ENCODE measurements around the gene GALK2. TPM values are rescaled to one million over a fixed set of nuclear protein-coding genes. Genes with fewer than 3 reads are reported as not detected.

GALK2 gene
- total and polyA plus RNA-seq, 2 experiments from 2014 or later: 25.3 to 31.4 TPM

- no peaks in the 10 kb centered on the region for H4K20me1 ChIP-seq (ENCODE audit: insufficient read depth, poor library complexity, severe bottlenecking)
- H3K27ac ChIP-seq: no peak overlapping the region
- no peaks in the 10 kb centered on the region for H3K36me3 ChIP-seq (replicated peaks; ENCODE audit: insufficient read depth, low read depth)
- TF ChIP-seq EZH2 (IDR thresholded peaks at IDR 0.05; ENCODE audit: borderline replicate concordance) (no peak), CTCF (IDR thresholded peaks at IDR 0.05; ENCODE audit: poor library complexity) (no peak), EZH2phosphoT487 (IDR thresholded peaks at IDR 0.05; ENCODE audit: low read depth, severe bottlenecking, unreplicated experiment) (no peak)
- no peak overlapping the region for H3K4me2 ChIP-seq
- no peaks in the 10 kb centered on the region for H3K9me3 ChIP-seq (ENCODE audit: low read depth)
- H3K4me3 ChIP-seq: no peak overlapping the region
- no peaks in the 10 kb centered on the region for H3K27me3 ChIP-seq
- no peaks in the 10 kb centered on the region for H3K4me1 ChIP-seq (ENCODE audit: insufficient read depth)
- DNase-seq (ENCODE audit: low spot score): no peak
- no peaks in the 10 kb centered on the region for H3K79me2 ChIP-seq
- WGBS (ENCODE audit: low lambda C conversion rate, missing lambda C conversion rate): 76% methylated on average over 4 of the region's 4 CpGs
- no peak overlapping the region for H2AFZ ChIP-seq
- H3K9me2 ChIP-seq (replicated peaks; ENCODE audit: insufficient read depth): no peaks in the 10 kb centered on the region
Measured at GRCh38 chr15:49286649-49287404, 116.8 kb downstream of the GALK2 start.

- no peak for TF ChIP-seq EZH2phosphoT487 (IDR thresholded peaks at IDR 0.05; ENCODE audit: low read depth, severe bottlenecking, unreplicated experiment)
- no peak for TF ChIP-seq EZH2 (IDR thresholded peaks at IDR 0.05; ENCODE audit: borderline replicate concordance)
- TF ChIP-seq CTCF (IDR thresholded peaks at IDR 0.05; ENCODE audit: poor library complexity): no peak
- H3K27me3 ChIP-seq: no peaks in the 10 kb centered on the region
- H3K4me3 ChIP-seq: no peak overlapping the region
- H3K27ac ChIP-seq: no peak overlapping the region
- no peaks in the 10 kb centered on the region for H3K9me3 ChIP-seq (ENCODE audit: low read depth)
- H3K9me2 ChIP-seq (replicated peaks; ENCODE audit: insufficient read depth): no peaks in the 10 kb centered on the region
- no peaks in the 10 kb centered on the region for H4K20me1 ChIP-seq (ENCODE audit: insufficient read depth, poor library complexity, severe bottlenecking)
- no peaks in the 10 kb centered on the region for H3K36me3 ChIP-seq (replicated peaks; ENCODE audit: insufficient read depth, low read depth)
- no peak overlapping the region for H3K4me2 ChIP-seq
- no peaks in the 10 kb centered on the region for H3K4me1 ChIP-seq (ENCODE audit: insufficient read depth)
- H3K79me2 ChIP-seq: no peaks in the 10 kb centered on the region
- H2AFZ ChIP-seq: no peak overlapping the region
- no peak for DNase-seq (ENCODE audit: low spot score)
Measured at GRCh38 chr15:49287481-49287880, 117.4 kb downstream of the GALK2 start.

GRCh38 chr15:49288391-49288790, 118.3 kb downstream of the GALK2 start:
- H3K4me2 ChIP-seq: no peak overlapping the region
- no peaks in the 10 kb centered on the region for H3K79me2 ChIP-seq
- DNase-seq (ENCODE audit: low spot score): no peak
- H3K27me3 ChIP-seq: no peaks in the 10 kb centered on the region
- no peak overlapping the region for H3K4me3 ChIP-seq
- H3K4me1 ChIP-seq (ENCODE audit: insufficient read depth): no peaks in the 10 kb centered on the region
- H4K20me1 ChIP-seq (ENCODE audit: insufficient read depth, poor library complexity, severe bottlenecking): no peaks in the 10 kb centered on the region
- H2AFZ ChIP-seq: no peak overlapping the region
- no peak overlapping the region for H3K27ac ChIP-seq
- no peaks in the 10 kb centered on the region for H3K9me3 ChIP-seq (ENCODE audit: low read depth)
- no peaks in the 10 kb centered on the region for H3K36me3 ChIP-seq (replicated peaks; ENCODE audit: insufficient read depth, low read depth)
- no peaks in the 10 kb centered on the region for H3K9me2 ChIP-seq (replicated peaks; ENCODE audit: insufficient read depth)
- no peak for TF ChIP-seq EZH2 (IDR thresholded peaks at IDR 0.05; ENCODE audit: borderline replicate concordance)
- no peak for TF ChIP-seq CTCF (IDR thresholded peaks at IDR 0.05; ENCODE audit: poor library complexity)
- no peak for TF ChIP-seq EZH2phosphoT487 (IDR thresholded peaks at IDR 0.05; ENCODE audit: low read depth, severe bottlenecking, unreplicated experiment)
- 92% methylated on average over 2 of the region's 2 CpGs for WGBS (ENCODE audit: low lambda C conversion rate, missing lambda C conversion rate)

Data from hepatocyte (in vitro differentiated cells).